NCI-H1436 (cell line): ENCODE measurements around the gene CRYGA.
"Not testable (repeated sequence)": the region's sequence is repeated elsewhere in the genome, so short reads cannot be mapped to it uniquely, and the experiment has no call there.

ENCODE experiments used
- DNase-seq: peaks from one replicate; lab custom pipeline; 2025; lab: John Stamatoyannopoulos, UW

CRYGA gene

GRCh38 chr2:208125251-208125650, 38.1 kb downstream of the CRYGA start:
- no peak for DNase-seq

- DNase-seq, result not testable (repeated sequence)
These were observed 39.2 kb downstream of the CRYGA start, which contains the start of gene CRYGD for GRCh38 chr2:208124013-208124715. Gene CRYGD (minus strand): TSS chr2:208124524. CDS start chr2:208124473, 51 bp downstream.

- no peak for DNase-seq
These were observed 41.1 kb downstream of the CRYGA start for GRCh38 chr2:208122248-208122647.

GRCh38 chr2:208118918-208119317, 44.5 kb downstream of the CRYGA start:
- no peak for DNase-seq

- DNase-seq, result not testable (repeated sequence)
These were observed 46.0 kb downstream of the CRYGA start for GRCh38 chr2:208117390-208117789.

GRCh38 chr2:208112969-208113368, 50.4 kb downstream of the CRYGA start:
- peak; percentile 50 for DNase-seq

GRCh38 chr2:208112273-208112745, 51.1 kb downstream of the CRYGA start:
- not testable (repeated sequence) for DNase-seq
